ENCODE measurements around the gene BCL11A.

Gene BCL11A

GRCh38 chr2:60498816-60499429, 54.5 kb downstream of the BCL11A start:
- no peak overlapping the region for H2BK12ac ChIP-seq (ENCODE audit: low read length in 2 of 2)
- H3K4ac ChIP-seq (ENCODE audit: low read depth in 1 of 2, low read length in 2 of 2) = no peak overlapping the region
- no peak overlapping the region for H3K14ac ChIP-seq (ENCODE audit: low read length in 2 of 2)
- 89% methylated on average over 7 of the region's 8 CpGs for WGBS
- peaks cover 0 to 5% of the 10 kb centered on the region in 2 experiments for H3K36me3 ChIP-seq (ENCODE audit: control insufficient read depth in 1 of 2, insufficient read depth in 2 of 2, low read depth in 1 of 2, low read length in 2 of 2)
- H3K27me3 ChIP-seq (ENCODE audit: control insufficient read depth in 1 of 2, insufficient read depth in 1 of 2, low read length in 2 of 2) = peaks cover 0 to 6% of the 10 kb centered on the region in 2 experiments
- H4K91ac ChIP-seq (ENCODE audit: low read length) = no peak overlapping the region
- H2BK120ac ChIP-seq (ENCODE audit: low read depth, low read length) = no peak overlapping the region
- H4K8ac ChIP-seq (ENCODE audit: low read length) = no peak overlapping the region
- no peak for DNase-seq
- no peak overlapping the region for H2BK15ac ChIP-seq (ENCODE audit: low read depth, poor library complexity, severe bottlenecking)
- no peak overlapping the region for H3K4me3 ChIP-seq (ENCODE audit: insufficient read depth in 1 of 2, low read depth in 1 of 2, low read length in 2 of 2)
- no peak overlapping the region for H3K9ac ChIP-seq (ENCODE audit: low read length)
- no peak overlapping the region for H3K27ac ChIP-seq (ENCODE audit: low read length, poor library complexity, severe bottlenecking)
- no peak overlapping the region for H3K23ac ChIP-seq (ENCODE audit: low read length in 2 of 2)
- H3K79me1 ChIP-seq (replicated peaks; ENCODE audit: low read length, poor library complexity, severe bottlenecking) = peaks cover 39% of the 10 kb centered on the region
- no peak overlapping the region for H3K18ac ChIP-seq (ENCODE audit: low read depth in 1 of 2, low read length in 2 of 2)
- H3K9me3 ChIP-seq (ENCODE audit: control insufficient read depth, low read length) = no peaks in the 10 kb centered on the region
- H3K4me2 ChIP-seq (ENCODE audit: low read length, poor library complexity, severe bottlenecking) = no peak overlapping the region
- no peak overlapping the region for H2AK5ac ChIP-seq (ENCODE audit: low read length, severe bottlenecking)
- H3K4me1 ChIP-seq (ENCODE audit: control insufficient read depth, insufficient read depth, low read depth, low read length) = peaks cover 11% of the 10 kb centered on the region
- H2BK5ac ChIP-seq (ENCODE audit: low read depth, low read length, poor library complexity, severe bottlenecking) = no peak overlapping the region
- no peak overlapping the region for H2AFZ ChIP-seq (ENCODE audit: low read depth, low read length)

- no peak overlapping the region for H2BK120ac ChIP-seq (ENCODE audit: low read depth, low read length)
- no peak overlapping the region for H3K4me3 ChIP-seq (ENCODE audit: insufficient read depth in 1 of 2, low read depth in 1 of 2, low read length in 2 of 2)
- no peak overlapping the region for H2AFZ ChIP-seq (ENCODE audit: low read depth, low read length)
- no peak overlapping the region for H2AK5ac ChIP-seq (ENCODE audit: low read length, severe bottlenecking)
- H3K27ac ChIP-seq (ENCODE audit: low read length, poor library complexity, severe bottlenecking) = no peak overlapping the region
- peaks cover 0 to 5% of the 10 kb centered on the region in 2 experiments for H3K36me3 ChIP-seq (ENCODE audit: control insufficient read depth in 1 of 2, insufficient read depth in 2 of 2, low read depth in 1 of 2, low read length in 2 of 2)
- DNase-seq = no peak
- H2BK12ac ChIP-seq (ENCODE audit: low read length in 2 of 2) = no peak overlapping the region
- no peak overlapping the region for H4K8ac ChIP-seq (ENCODE audit: low read length)
- no peak overlapping the region for H3K4ac ChIP-seq (ENCODE audit: low read depth in 1 of 2, low read length in 2 of 2)
- no peak overlapping the region for H3K14ac ChIP-seq (ENCODE audit: low read length in 2 of 2)
- H3K9me3 ChIP-seq (ENCODE audit: control insufficient read depth, low read length) = no peaks in the 10 kb centered on the region
- H3K79me1 ChIP-seq (replicated peaks; ENCODE audit: low read length, poor library complexity, severe bottlenecking) = peaks cover 41% of the 10 kb centered on the region
- peaks cover 0 to 6% of the 10 kb centered on the region in 2 experiments for H3K27me3 ChIP-seq (ENCODE audit: control insufficient read depth in 1 of 2, insufficient read depth in 1 of 2, low read length in 2 of 2)
- H4K91ac ChIP-seq (ENCODE audit: low read length) = no peak overlapping the region
- 95% methylated on average over 8 of the region's 8 CpGs for WGBS
- no peak overlapping the region for H2BK5ac ChIP-seq (ENCODE audit: low read depth, low read length, poor library complexity, severe bottlenecking)
- H3K4me1 ChIP-seq (ENCODE audit: control insufficient read depth, insufficient read depth, low read depth, low read length) = peaks cover 13% of the 10 kb centered on the region
- H3K4me2 ChIP-seq (ENCODE audit: low read length, poor library complexity, severe bottlenecking) = no peak overlapping the region
- H3K23ac ChIP-seq (ENCODE audit: low read length in 2 of 2) = no peak overlapping the region
- no peak overlapping the region for H3K18ac ChIP-seq (ENCODE audit: low read depth in 1 of 2, low read length in 2 of 2)
- H3K9ac ChIP-seq (ENCODE audit: low read length) = no peak overlapping the region
- H2BK15ac ChIP-seq (ENCODE audit: low read depth, poor library complexity, severe bottlenecking) = no peak overlapping the region
Observed at GRCh38 chr2:60498127-60498815, 55.2 kb downstream of the BCL11A start.

GRCh38 chr2:60497500-60497899, 56.0 kb downstream of the BCL11A start:
- Histone ChIP-seq H3K4me1 (ENCODE audit: control insufficient read depth, insufficient read depth, low read depth, low read length) (peaks cover 13% of the 10 kb centered on the region), H3K18ac (ENCODE audit: low read depth in 1 of 2, low read length in 2 of 2) (no peak overlapping the region), H3K23ac (ENCODE audit: low read length in 2 of 2) (no peak overlapping the region), H3K4me3 (ENCODE audit: insufficient read depth in 1 of 2, low read depth in 1 of 2, low read length in 2 of 2) (no peak overlapping the region), H4K91ac (ENCODE audit: low read length) (no peak overlapping the region), H3K9ac (ENCODE audit: low read length) (no peak overlapping the region), H2BK12ac (ENCODE audit: low read length in 2 of 2) (no peak overlapping the region), H2AK5ac (ENCODE audit: low read length, severe bottlenecking) (no peak overlapping the region), H3K27ac (ENCODE audit: low read length, poor library complexity, severe bottlenecking) (no peak overlapping the region), H3K4ac (ENCODE audit: low read depth in 1 of 2, low read length in 2 of 2) (no peak overlapping the region), H3K9me3 (ENCODE audit: control insufficient read depth, low read length) (no peaks in the 10 kb centered on the region), H2BK120ac (ENCODE audit: low read depth, low read length) (no peak overlapping the region), H4K8ac (ENCODE audit: low read length) (no peak overlapping the region), H2BK5ac (ENCODE audit: low read depth, low read length, poor library complexity, severe bottlenecking) (no peak overlapping the region), H2BK15ac (ENCODE audit: low read depth, poor library complexity, severe bottlenecking) (no peak overlapping the region), H3K27me3 (ENCODE audit: control insufficient read depth in 1 of 2, insufficient read depth in 1 of 2, low read length in 2 of 2) (peaks cover 0 to 6% of the 10 kb centered on the region in 2 experiments), H3K4me2 (ENCODE audit: low read length, poor library complexity, severe bottlenecking) (no peak overlapping the region), H3K14ac (ENCODE audit: low read length in 2 of 2) (no peak overlapping the region), H2AFZ (ENCODE audit: low read depth, low read length) (no peak overlapping the region), H3K79me1 (replicated peaks; ENCODE audit: low read length, poor library complexity, severe bottlenecking) (peaks cover 42% of the 10 kb centered on the region), H3K36me3 (ENCODE audit: control insufficient read depth in 1 of 2, insufficient read depth in 2 of 2, low read depth in 1 of 2, low read length in 2 of 2) (peaks cover 0 to 5% of the 10 kb centered on the region in 2 experiments)
- no CpG with 5 or more reads among the region's 2 CpGs for WGBS
- no peak for DNase-seq

- DNase-seq = no peak
- Histone ChIP-seq H3K4me3 (ENCODE audit: insufficient read depth in 1 of 2, low read depth in 1 of 2, low read length in 2 of 2) (no peak overlapping the region), H2BK5ac (ENCODE audit: low read depth, low read length, poor library complexity, severe bottlenecking) (no peak overlapping the region), H2BK15ac (ENCODE audit: low read depth, poor library complexity, severe bottlenecking) (no peak overlapping the region), H3K27me3 (ENCODE audit: control insufficient read depth in 1 of 2, insufficient read depth in 1 of 2, low read length in 2 of 2) (peaks cover 0 to 6% of the 10 kb centered on the region in 2 experiments), H4K91ac (ENCODE audit: low read length) (no peak overlapping the region), H3K18ac (ENCODE audit: low read depth in 1 of 2, low read length in 2 of 2) (no peak overlapping the region), H3K14ac (ENCODE audit: low read length in 2 of 2) (no peak overlapping the region), H3K23ac (ENCODE audit: low read length in 2 of 2) (no peak overlapping the region), H3K36me3 (ENCODE audit: control insufficient read depth in 1 of 2, insufficient read depth in 2 of 2, low read depth in 1 of 2, low read length in 2 of 2) (peaks cover 0 to 5% of the 10 kb centered on the region in 2 experiments), H3K4me2 (ENCODE audit: low read length, poor library complexity, severe bottlenecking) (no peak overlapping the region), H2BK12ac (ENCODE audit: low read length in 2 of 2) (no peak overlapping the region), H3K79me1 (replicated peaks; ENCODE audit: low read length, poor library complexity, severe bottlenecking) (peaks cover 42% of the 10 kb centered on the region), H3K9me3 (ENCODE audit: control insufficient read depth, low read length) (no peaks in the 10 kb centered on the region), H3K9ac (ENCODE audit: low read length) (no peak overlapping the region), H4K8ac (ENCODE audit: low read length) (no peak overlapping the region), H3K4ac (ENCODE audit: low read depth in 1 of 2, low read length in 2 of 2) (no peak overlapping the region), H2AK5ac (ENCODE audit: low read length, severe bottlenecking) (no peak overlapping the region), H3K27ac (ENCODE audit: low read length, poor library complexity, severe bottlenecking) (no peak overlapping the region), H2AFZ (ENCODE audit: low read depth, low read length) (no peak overlapping the region), H2BK120ac (ENCODE audit: low read depth, low read length) (no peak overlapping the region), H3K4me1 (ENCODE audit: control insufficient read depth, insufficient read depth, low read depth, low read length) (peaks cover 13% of the 10 kb centered on the region)
- WGBS = 94% methylated on average over 3 of the region's 5 CpGs
Observed at GRCh38 chr2:60496956-60497355, 56.5 kb downstream of the BCL11A start.

Measured in mesenchymal stem cell (in vitro differentiated cells and primary cell).